ENCODE results near the gene ADRA2B. TPM values are rescaled to one million over a fixed set of nuclear protein-coding genes. Genes with fewer than 3 reads are reported as not detected.
A peak's percentile ranks its signal among the peaks of the same experiment; 100 is the strongest.

ADRA2B gene
- total and polyA plus RNA-seq, 2 experiments from 2014 or later: 28.5 to 61.8 TPM

- no peak overlapping the region for H3K4me3 ChIP-seq
- H3K4me1 ChIP-seq (ENCODE audit: low read depth): peaks cover 11% of the 10 kb centered on the region
- no peaks in the 10 kb centered on the region for H3K36me3 ChIP-seq
- no peak overlapping the region for H3K27ac ChIP-seq
- TF ChIP-seq, protein P1, sequence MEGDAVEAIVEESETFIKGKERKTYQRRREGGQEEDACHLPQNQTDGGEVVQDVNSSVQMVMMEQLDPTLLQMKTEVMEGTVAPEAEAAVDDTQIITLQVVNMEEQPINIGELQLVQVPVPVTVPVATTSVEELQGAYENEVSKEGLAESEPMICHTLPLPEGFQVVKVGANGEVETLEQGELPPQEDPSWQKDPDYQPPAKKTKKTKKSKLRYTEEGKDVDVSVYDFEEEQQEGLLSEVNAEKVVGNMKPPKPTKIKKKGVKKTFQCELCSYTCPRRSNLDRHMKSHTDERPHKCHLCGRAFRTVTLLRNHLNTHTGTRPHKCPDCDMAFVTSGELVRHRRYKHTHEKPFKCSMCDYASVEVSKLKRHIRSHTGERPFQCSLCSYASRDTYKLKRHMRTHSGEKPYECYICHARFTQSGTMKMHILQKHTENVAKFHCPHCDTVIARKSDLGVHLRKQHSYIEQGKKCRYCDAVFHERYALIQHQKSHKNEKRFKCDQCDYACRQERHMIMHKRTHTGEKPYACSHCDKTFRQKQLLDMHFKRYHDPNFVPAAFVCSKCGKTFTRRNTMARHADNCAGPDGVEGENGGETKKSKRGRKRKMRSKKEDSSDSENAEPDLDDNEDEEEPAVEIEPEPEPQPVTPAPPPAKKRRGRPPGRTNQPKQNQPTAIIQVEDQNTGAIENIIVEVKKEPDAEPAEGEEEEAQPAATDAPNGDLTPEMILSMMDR (IDR thresholded peaks at IDR 0.05; ENCODE audit: low read depth, low read length): no peak
- DNase-seq (ENCODE audit: low read depth in 1 of 2, low spot score in 1 of 2): no peak
- H3K27me3 ChIP-seq: peaks cover 7% of the 10 kb centered on the region
- H3K9me3 ChIP-seq (ENCODE audit: low read depth): no peaks in the 10 kb centered on the region
Measured at GRCh38 chr2:96150791-96151594, 34.6 kb upstream of the ADRA2B start.

- no peaks in the 10 kb centered on the region for H3K9me3 ChIP-seq (ENCODE audit: low read depth)
- TF ChIP-seq, protein P1 (IDR thresholded peaks at IDR 0.05; ENCODE audit: low read depth, low read length): no peak
- peaks cover 14% of the 10 kb centered on the region for H3K4me1 ChIP-seq (ENCODE audit: low read depth)
- peaks cover 7% of the 10 kb centered on the region for H3K27me3 ChIP-seq
- H3K27ac ChIP-seq: no peak overlapping the region
- no peaks in the 10 kb centered on the region for H3K36me3 ChIP-seq
- DNase-seq (ENCODE audit: low read depth in 1 of 2, low spot score in 1 of 2): no peak
- no peak overlapping the region for H3K4me3 ChIP-seq
Measured at GRCh38 chr2:96150007-96150640, 33.8 kb upstream of the ADRA2B start.

DNA sequence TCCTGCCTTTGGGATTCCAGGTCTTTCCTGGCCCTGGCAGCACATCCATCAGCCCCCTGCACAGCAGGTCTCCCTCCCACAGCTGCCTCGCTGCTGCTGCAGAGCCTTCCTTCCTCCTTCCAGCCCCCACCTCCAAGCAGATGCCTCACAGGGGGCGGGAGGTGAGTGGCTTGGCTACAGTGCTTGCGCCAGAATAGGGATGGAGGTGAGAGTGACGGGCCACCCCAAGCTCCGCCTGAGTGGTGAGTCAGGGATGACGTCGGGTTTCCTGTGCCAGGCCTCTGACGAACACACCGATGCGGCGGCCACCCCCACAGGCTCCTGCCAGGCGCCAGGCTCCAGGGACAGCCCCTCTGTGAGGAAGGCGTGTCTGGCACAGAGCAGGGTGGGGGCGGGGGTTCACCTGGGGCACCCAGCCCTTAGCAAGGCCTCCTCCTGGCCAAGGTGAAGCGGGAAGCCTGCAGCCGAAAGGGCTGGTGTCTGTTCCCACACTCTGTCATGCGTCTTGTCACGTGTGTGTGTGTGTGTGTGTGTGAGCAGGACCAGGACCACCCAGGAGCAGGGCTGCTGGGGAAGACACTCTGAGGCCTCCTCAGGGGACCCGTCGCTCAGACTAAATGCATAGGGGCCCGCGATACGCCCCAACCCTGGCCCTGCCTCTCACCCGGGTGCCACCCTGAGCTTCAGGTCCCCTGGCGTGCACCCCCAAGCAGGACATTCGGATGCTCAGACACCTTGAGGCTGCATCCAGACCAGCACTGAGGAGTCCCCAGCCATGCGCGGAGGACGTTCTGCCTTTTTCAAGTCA is 32.2 kb upstream of the ADRA2B start:
- Histone ChIP-seq H3K4me1 (ENCODE audit: low read depth) (peaks cover 14% of the 10 kb centered on the region), H3K4me3 (no peak overlapping the region), H3K27me3 (peaks cover 17% of the 10 kb centered on the region), H3K9me3 (ENCODE audit: low read depth) (no peaks in the 10 kb centered on the region), H3K27ac (no peak overlapping the region), H3K36me3 (no peaks in the 10 kb centered on the region)
- peak; percentile 47 to 95 for DNase-seq (ENCODE audit: low read depth in 1 of 2, low spot score in 1 of 2)
- TF ChIP-seq, protein P1 (IDR thresholded peaks at IDR 0.05; ENCODE audit: low read depth, low read length): no peak

GRCh38 chr2:96147593-96148201 is 31.3 kb upstream of the ADRA2B start:
- peaks cover 21% of the 10 kb centered on the region for H3K27me3 ChIP-seq
- TF ChIP-seq, protein P1 (IDR thresholded peaks at IDR 0.05; ENCODE audit: low read depth, low read length): no peak
- H3K4me1 ChIP-seq (ENCODE audit: low read depth): peaks cover 14% of the 10 kb centered on the region
- no peak overlapping the region for H3K27ac ChIP-seq
- DNase-seq (ENCODE audit: low read depth in 1 of 2, low spot score in 1 of 2): peak in 1 of 2 donors; percentile 83
- H3K36me3 ChIP-seq: no peaks in the 10 kb centered on the region
- H3K4me3 ChIP-seq: no peak overlapping the region
- no peaks in the 10 kb centered on the region for H3K9me3 ChIP-seq (ENCODE audit: low read depth)
